Measurements from ENCODE around the gene SCEL.
"Not testable (repeated sequence)": the region's sequence is repeated elsewhere in the genome, so short reads cannot be mapped to it uniquely, and the experiment has no call there.

The SCEL gene

GRCh38 chr13:77555246-77555645 is 19.7 kb downstream of the SCEL start:
- no peak for DNase-seq (ENCODE audit: low read depth in 2 of 2)

- no peak for DNase-seq (ENCODE audit: low read depth in 2 of 2)
Observed at GRCh38 chr13:77558016-77558415, 22.5 kb downstream of the SCEL start.

- DNase-seq (ENCODE audit: low read depth in 2 of 2) = no peak
Observed at GRCh38 chr13:77563111-77563510, 27.6 kb downstream of the SCEL start.

- DNase-seq (ENCODE audit: low read depth in 2 of 2) = no peak
Observed at GRCh38 chr13:77565635-77566034, 30.1 kb downstream of the SCEL start.

- DNase-seq (ENCODE audit: low read depth in 2 of 2) = no peak
Observed at GRCh38 chr13:77571956-77572355, 36.5 kb downstream of the SCEL start.

- DNase-seq (ENCODE audit: low read depth in 2 of 2) = no peak
Observed at GRCh38 chr13:77574096-77574495, 38.6 kb downstream of the SCEL start.

- no peak for DNase-seq (ENCODE audit: low read depth in 2 of 2)
Observed at GRCh38 chr13:77579959-77580358, 44.5 kb downstream of the SCEL start.

- DNase-seq (ENCODE audit: low read depth in 2 of 2) = no peak
Observed at GRCh38 chr13:77580748-77581147, 45.2 kb downstream of the SCEL start.

GRCh38 chr13:77583581-77583980 is 48.1 kb downstream of the SCEL start:
- no peak for DNase-seq (ENCODE audit: low read depth in 2 of 2)

- no peak for DNase-seq (ENCODE audit: low read depth in 2 of 2)
Observed at GRCh38 chr13:77584106-77584505, 48.6 kb downstream of the SCEL start.

GRCh38 chr13:77595166-77595810 is 59.8 kb downstream of the SCEL start:
- DNase-seq (ENCODE audit: low read depth in 2 of 2) = no peak

GRCh38 chr13:77596777-77597176 is 61.3 kb downstream of the SCEL start:
- no peak for DNase-seq (ENCODE audit: low read depth in 2 of 2)

GRCh38 chr13:77599351-77599750 is 63.8 kb downstream of the SCEL start:
- no peak for DNase-seq (ENCODE audit: low read depth in 2 of 2)

- DNase-seq (ENCODE audit: low read depth in 2 of 2) = no peak
Observed at GRCh38 chr13:77600701-77601100, 65.2 kb downstream of the SCEL start.

GRCh38 chr13:77611068-77611467 is 75.6 kb downstream of the SCEL start:
- no peak for DNase-seq (ENCODE audit: low read depth in 2 of 2)

- no peak for DNase-seq (ENCODE audit: low read depth in 2 of 2)
Observed at GRCh38 chr13:77616027-77616426, 80.5 kb downstream of the SCEL start.

GRCh38 chr13:77619655-77620054 is 84.1 kb downstream of the SCEL start:
- DNase-seq (ENCODE audit: low read depth in 2 of 2) = no peak

- no peak for DNase-seq (ENCODE audit: low read depth in 2 of 2)
Observed at GRCh38 chr13:77620138-77620537, 84.6 kb downstream of the SCEL start.

- DNase-seq (ENCODE audit: low read depth in 2 of 2) = no peak
Observed at GRCh38 chr13:77623806-77624205, 88.3 kb downstream of the SCEL start.

GRCh38 chr13:77628170-77628569 is 92.7 kb downstream of the SCEL start:
- no peak for DNase-seq (ENCODE audit: low read depth in 2 of 2)

- no peak for DNase-seq (ENCODE audit: low read depth in 2 of 2)
Observed at GRCh38 chr13:77637588-77637987, 102.1 kb downstream of the SCEL start.

- no peak for DNase-seq (ENCODE audit: low read depth in 2 of 2)
Observed at GRCh38 chr13:77650409-77650808, 114.9 kb downstream of the SCEL start.

- no peak for DNase-seq (ENCODE audit: low read depth in 2 of 2)
Observed at GRCh38 chr13:77653301-77653700, 117.8 kb downstream of the SCEL start.

- DNase-seq (ENCODE audit: low read depth in 2 of 2) = not testable (repeated sequence)
Observed at GRCh38 chr13:77660016-77660415, 124.5 kb downstream of the SCEL start.
